ENCODE measurements around the gene PTGER1. TPM values are rescaled to one million over a fixed set of nuclear protein-coding genes. Genes with fewer than 3 reads are reported as not detected.
A peak's percentile ranks its signal among the peaks of the same experiment; 100 is the strongest.

PTGER1 gene
- total RNA-seq, 1 experiment from 2014 or later: 0.20 TPM

DNA sequence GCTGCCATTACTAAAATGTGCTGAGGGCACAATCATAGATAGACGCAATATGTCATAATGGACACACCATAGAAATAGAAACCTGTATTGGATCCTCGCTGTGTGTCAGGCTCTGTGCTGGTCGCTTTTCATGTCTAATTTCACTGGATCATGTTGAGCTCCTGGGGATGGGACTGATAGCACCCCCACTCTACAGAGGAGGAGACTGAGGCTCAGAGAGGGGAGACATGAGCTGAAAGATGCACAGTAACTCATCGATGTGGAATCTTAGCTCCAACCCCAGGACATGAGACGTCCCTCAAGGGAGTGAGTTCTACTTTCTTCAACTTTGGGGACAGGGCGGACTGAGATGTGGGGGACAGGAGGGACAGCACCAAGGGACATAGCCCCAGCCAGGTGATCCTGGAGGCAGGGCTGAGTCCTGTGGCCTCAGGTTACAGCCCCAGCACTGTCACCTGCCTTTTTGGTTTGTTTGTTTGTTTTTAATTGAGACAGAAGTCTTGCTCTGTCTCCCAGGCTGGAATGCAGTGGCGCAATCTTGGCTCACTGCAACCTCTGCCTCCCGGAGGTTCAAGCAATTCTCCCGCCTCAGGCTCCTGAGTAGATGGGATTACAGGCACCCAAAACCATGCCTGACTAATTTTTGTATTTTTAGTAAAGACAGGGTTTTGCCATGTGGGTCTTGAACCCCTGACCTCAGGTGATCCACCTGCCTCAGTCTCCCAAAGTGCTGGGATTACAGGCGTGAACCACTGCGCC is 27.4 kb upstream of the PTGER1 start:
- peak overlapping the region; percentile 71 for H3K27ac Mint-ChIP-seq (ENCODE audit: unreplicated experiment)
- Histone ChIP-seq H3K9me3 (no peaks in the 10 kb centered on the region), H3K4me3 (ENCODE audit: low read depth, low read length) (no peak overlapping the region), H3K27me3 (replicated peaks; ENCODE audit: control insufficient read depth, insufficient read depth, low read length) (no peaks in the 10 kb centered on the region), H3K36me3 (ENCODE audit: control insufficient read depth, insufficient read depth, low read length) (no peaks in the 10 kb centered on the region), H3K4me1 (peaks cover 43% of the 10 kb centered on the region)
- peaks cover 44% of the 10 kb centered on the region for H3K4me1 Mint-ChIP-seq (ENCODE audit: low read depth, unreplicated experiment)
- BruUV-seq (replicated peaks): no TSS peak
- no peak overlapping the region for H3K4me3 Mint-ChIP-seq (ENCODE audit: unreplicated experiment)
- intact Hi-C loops (cut with micrococcal nuclease; ENCODE audit: unreplicated experiment): loop anchor here (1.0 to 2.0 kb wide), 2 partner anchors 16 to 49 kb away; partner anchors contain the start of gene DNAJB1
- ChIA-PET CTCF (interaction anchor here (0.6 kb wide), 1 partner anchor 640 kb away, joined by 3 read pairs; no protein-coding TSS in a partner anchor), POLR2A (interaction anchor here (0.5 to 0.6 kb wide), 2 partner anchors 33 to 200 kb away, joined by 3 to 4 read pairs; no protein-coding TSS in a partner anchor)
- no peaks in the 10 kb centered on the region for H3K9me3 Mint-ChIP-seq (ENCODE audit: unreplicated experiment)
- peak; percentile 79 for DNase-seq
- H3K36me3 Mint-ChIP-seq (ENCODE audit: insufficient read depth, unreplicated experiment): peaks cover 17% of the 10 kb centered on the region
- TF ChIP-seq, protein P1, sequence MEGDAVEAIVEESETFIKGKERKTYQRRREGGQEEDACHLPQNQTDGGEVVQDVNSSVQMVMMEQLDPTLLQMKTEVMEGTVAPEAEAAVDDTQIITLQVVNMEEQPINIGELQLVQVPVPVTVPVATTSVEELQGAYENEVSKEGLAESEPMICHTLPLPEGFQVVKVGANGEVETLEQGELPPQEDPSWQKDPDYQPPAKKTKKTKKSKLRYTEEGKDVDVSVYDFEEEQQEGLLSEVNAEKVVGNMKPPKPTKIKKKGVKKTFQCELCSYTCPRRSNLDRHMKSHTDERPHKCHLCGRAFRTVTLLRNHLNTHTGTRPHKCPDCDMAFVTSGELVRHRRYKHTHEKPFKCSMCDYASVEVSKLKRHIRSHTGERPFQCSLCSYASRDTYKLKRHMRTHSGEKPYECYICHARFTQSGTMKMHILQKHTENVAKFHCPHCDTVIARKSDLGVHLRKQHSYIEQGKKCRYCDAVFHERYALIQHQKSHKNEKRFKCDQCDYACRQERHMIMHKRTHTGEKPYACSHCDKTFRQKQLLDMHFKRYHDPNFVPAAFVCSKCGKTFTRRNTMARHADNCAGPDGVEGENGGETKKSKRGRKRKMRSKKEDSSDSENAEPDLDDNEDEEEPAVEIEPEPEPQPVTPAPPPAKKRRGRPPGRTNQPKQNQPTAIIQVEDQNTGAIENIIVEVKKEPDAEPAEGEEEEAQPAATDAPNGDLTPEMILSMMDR (IDR thresholded peaks at IDR 0.05; ENCODE audit: insufficient read depth in 1 of 2, low read depth in 1 of 2, low read length in 1 of 2, severe bottlenecking in 1 of 2, unreplicated experiment in 1 of 2): no peak
- H3K27me3 Mint-ChIP-seq (ENCODE audit: insufficient read depth, unreplicated experiment): no peaks in the 10 kb centered on the region

DNA sequence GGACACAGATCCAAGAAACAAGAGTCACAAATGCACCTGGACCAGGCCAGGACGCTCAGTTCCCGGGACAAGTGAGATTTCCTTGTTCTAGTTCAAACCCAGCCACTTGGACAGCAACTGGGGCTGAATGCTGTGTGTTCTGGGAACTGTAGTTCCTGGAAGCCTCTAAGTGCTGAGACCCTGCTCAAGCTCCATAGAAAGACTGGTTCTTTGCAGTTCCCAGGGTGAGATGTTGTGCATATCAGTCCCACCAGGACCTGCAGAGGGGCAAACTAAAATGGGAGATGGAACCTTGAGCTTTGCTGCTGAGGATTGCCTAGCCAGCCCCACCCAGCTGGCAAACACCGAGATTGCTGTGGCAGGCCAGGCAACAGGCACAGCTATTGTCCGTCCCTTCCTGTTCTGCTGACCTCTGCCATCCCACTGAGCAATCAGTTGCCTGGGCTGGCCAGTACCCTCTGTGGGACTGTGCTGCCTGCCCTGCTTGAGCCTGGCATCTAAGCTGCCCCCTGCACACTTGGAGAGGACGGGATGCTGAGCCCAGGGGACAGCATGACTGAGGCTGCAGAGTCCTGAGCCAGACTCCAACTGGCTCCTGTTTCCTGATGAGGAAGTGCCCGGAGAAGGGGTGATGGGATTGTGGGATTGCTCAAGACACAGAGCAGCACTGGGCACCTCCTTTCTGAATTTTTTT is 22.2 kb upstream of the PTGER1 start:
- TF ChIP-seq, protein P1 (IDR thresholded peaks at IDR 0.05; ENCODE audit: insufficient read depth in 1 of 2, low read depth in 1 of 2, low read length in 1 of 2, severe bottlenecking in 1 of 2, unreplicated experiment in 1 of 2): no peak
- BruUV-seq (replicated peaks): no TSS peak
- peaks cover 20% of the 10 kb centered on the region for H3K4me1 ChIP-seq
- Mint-ChIP-seq H3K9me3 (ENCODE audit: unreplicated experiment) (no peaks in the 10 kb centered on the region), H3K27me3 (ENCODE audit: insufficient read depth, unreplicated experiment) (no peaks in the 10 kb centered on the region), H3K4me3 (ENCODE audit: unreplicated experiment) (peak overlapping the region; percentile 80), H3K27ac (ENCODE audit: unreplicated experiment) (peak overlapping the region; percentile 91), H3K36me3 (ENCODE audit: insufficient read depth, unreplicated experiment) (peaks cover 26% of the 10 kb centered on the region), H3K4me1 (ENCODE audit: low read depth, unreplicated experiment) (peaks cover 23% of the 10 kb centered on the region)
- intact Hi-C loops (cut with micrococcal nuclease; ENCODE audit: unreplicated experiment): loop anchor here (2.0 kb wide), 1 partner anchor 31 kb away; the partner anchor contains the start of gene TECR
- H3K36me3 ChIP-seq (ENCODE audit: control insufficient read depth, insufficient read depth, low read length): no peaks in the 10 kb centered on the region; the same call in 1 of the 2 replicates
- DNase-seq: no peak
- ChIA-PET POLR2A (interaction anchor here (0.5 to 1.3 kb wide), 3 partner anchors 21 to 413 kb away, joined by 4 to 7 read pairs (median 5); partner anchors contain the start of gene DNAJB1), CTCF (interaction anchor here (0.6 to 1.9 kb wide), 4 partner anchors 8 to 361 kb away, joined by 3 to 7 read pairs (median 4); partner anchors contain the start of gene ASF1B)
- no peaks in the 10 kb centered on the region for H3K27me3 ChIP-seq (replicated peaks; ENCODE audit: control insufficient read depth, insufficient read depth, low read length)
- no peak overlapping the region for H3K4me3 ChIP-seq (ENCODE audit: low read depth, low read length)
- H3K9me3 ChIP-seq: no peaks in the 10 kb centered on the region

DNA sequence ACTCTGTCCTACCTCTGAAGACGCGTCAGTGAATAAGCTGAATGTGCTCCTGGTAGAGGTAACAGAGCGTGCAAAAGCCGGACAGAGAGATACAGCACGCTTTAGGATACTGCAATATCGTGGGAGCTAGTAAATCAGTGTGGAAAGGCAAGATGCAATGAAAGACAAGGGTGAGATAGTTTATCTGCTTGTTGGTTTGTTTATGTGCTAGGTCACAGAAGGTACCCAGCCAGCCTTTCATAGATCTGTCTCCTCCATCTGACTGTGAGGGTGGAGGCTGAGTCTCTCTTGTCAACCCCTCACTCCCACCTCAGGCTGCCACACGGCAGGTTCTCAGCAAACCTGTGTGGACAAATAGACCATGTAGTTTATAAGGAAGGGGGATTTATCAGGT is 21.7 kb upstream of the PTGER1 start:
- TSS peak; percentile 96 for BruUV-seq (replicated peaks)
- intact Hi-C loops (cut with micrococcal nuclease; ENCODE audit: unreplicated experiment): loop anchor here (2.0 kb wide), 1 partner anchor 32 kb away; the partner anchor contains the start of gene TECR
- POLR2A ChIA-PET: interaction anchor here (0.5 to 1.3 kb wide), 8 partner anchors 9 to 1563 kb away, joined by 3 to 8 read pairs (median 4); partner anchors contain the start of genes DNAJB1, FARSA and NDUFB7

More for the DNA sequence above, 21.7 kb upstream of the PTGER1 start:
- peaks cover 21% of the 10 kb centered on the region for H3K4me1 Mint-ChIP-seq (ENCODE audit: low read depth, unreplicated experiment)
- no peaks in the 10 kb centered on the region for H3K9me3 Mint-ChIP-seq (ENCODE audit: unreplicated experiment)
- peaks cover 28% of the 10 kb centered on the region for H3K36me3 Mint-ChIP-seq (ENCODE audit: insufficient read depth, unreplicated experiment)
- H3K4me1 ChIP-seq: peaks cover 16% of the 10 kb centered on the region
- peak overlapping the region; percentile 80 for H3K4me3 Mint-ChIP-seq (ENCODE audit: unreplicated experiment)
- TF ChIP-seq, protein P1 (IDR thresholded peaks at IDR 0.05; ENCODE audit: insufficient read depth in 1 of 2, low read depth in 1 of 2, low read length in 1 of 2, severe bottlenecking in 1 of 2, unreplicated experiment in 1 of 2): no peak
- H3K9me3 ChIP-seq: no peaks in the 10 kb centered on the region
- H3K27me3 ChIP-seq (replicated peaks; ENCODE audit: control insufficient read depth, insufficient read depth, low read length): no peaks in the 10 kb centered on the region
- H3K4me3 ChIP-seq (ENCODE audit: low read depth, low read length): no peak overlapping the region
- no peaks in the 10 kb centered on the region for H3K27me3 Mint-ChIP-seq (ENCODE audit: insufficient read depth, unreplicated experiment)
- no peak for DNase-seq
- CTCF ChIA-PET: interaction anchor here (0.9 to 1.9 kb wide), 4 partner anchors 9 to 360 kb away, joined by 3 to 7 read pairs (median 4); partner anchors contain the start of gene ASF1B
- H3K36me3 ChIP-seq (ENCODE audit: control insufficient read depth, insufficient read depth, low read length): no peaks in the 10 kb centered on the region; the same call in 1 of the 2 replicates
- peak overlapping the region; percentile 91 for H3K27ac Mint-ChIP-seq (ENCODE audit: unreplicated experiment)

Measured in Caco-2 (cell line).